Astrocyte of the spinal cord (primary cell): Measurements from ENCODE around the gene LIMS2.

Source experiments
- DNase-seq: peaks from one replicate; pipeline ENCODE4 v3.0.0; 2011; ENCODE audit warnings: low read depth, low spot score
- H3K4me3 ChIP-seq: 2 replicates; pipeline ENCODE4 v1.5.1; 2011; ENCODE audit warnings: low read depth, mild to moderate bottlenecking, low read length, moderate library complexity
- CTCF ChIP-seq: IDR thresholded peaks from 2 replicates; pipeline ENCODE4 v1.5.1; 2012; ENCODE audit warnings: low read depth, mild to moderate bottlenecking, low read length, inconsistent platforms
- in situ Hi-C: cut with HindIII; loops from 2 replicates; pipeline ENCODE4 v1.10.0; 2017; ENCODE audit warnings: low sequenced_read_pairs

Gene LIMS2

DNA sequence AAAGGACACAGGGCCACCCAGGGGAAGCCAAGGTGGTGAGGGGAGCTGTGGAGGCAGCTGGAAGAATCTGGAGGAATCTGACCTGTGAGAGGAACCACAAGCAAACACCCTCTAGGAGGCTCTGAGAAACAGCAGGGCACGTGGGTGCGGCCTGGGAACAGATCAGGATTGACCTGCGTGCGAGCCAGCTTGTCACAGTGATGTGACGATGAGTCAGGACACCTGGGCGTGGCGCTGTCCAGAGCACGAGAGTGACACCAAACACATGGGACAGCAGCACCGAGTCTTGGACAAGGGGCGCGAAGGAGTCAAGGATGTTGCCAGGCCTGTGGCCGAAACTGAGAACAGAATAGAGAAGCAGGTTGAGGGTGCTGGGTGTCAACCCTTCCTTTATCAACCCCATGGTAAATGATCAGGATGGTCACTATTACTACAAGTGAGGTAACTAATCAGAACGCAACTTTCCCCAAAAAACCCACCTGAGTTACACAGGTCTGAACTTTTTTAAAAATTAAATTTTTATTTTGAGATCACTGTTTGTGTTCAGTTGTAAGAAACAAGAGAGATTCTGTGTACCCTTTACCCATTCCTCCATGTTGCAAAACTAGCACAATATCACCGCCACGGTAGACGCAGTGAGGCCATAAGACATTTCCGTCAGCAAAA, 25.3 kb upstream of the LIMS2 start:
- H3K4me3 ChIP-seq, result peak overlapping the region; percentile 68
- in situ Hi-C loops, result no loop called here
- no peak for DNase-seq
- no peak for TF ChIP-seq CTCF

DNA sequence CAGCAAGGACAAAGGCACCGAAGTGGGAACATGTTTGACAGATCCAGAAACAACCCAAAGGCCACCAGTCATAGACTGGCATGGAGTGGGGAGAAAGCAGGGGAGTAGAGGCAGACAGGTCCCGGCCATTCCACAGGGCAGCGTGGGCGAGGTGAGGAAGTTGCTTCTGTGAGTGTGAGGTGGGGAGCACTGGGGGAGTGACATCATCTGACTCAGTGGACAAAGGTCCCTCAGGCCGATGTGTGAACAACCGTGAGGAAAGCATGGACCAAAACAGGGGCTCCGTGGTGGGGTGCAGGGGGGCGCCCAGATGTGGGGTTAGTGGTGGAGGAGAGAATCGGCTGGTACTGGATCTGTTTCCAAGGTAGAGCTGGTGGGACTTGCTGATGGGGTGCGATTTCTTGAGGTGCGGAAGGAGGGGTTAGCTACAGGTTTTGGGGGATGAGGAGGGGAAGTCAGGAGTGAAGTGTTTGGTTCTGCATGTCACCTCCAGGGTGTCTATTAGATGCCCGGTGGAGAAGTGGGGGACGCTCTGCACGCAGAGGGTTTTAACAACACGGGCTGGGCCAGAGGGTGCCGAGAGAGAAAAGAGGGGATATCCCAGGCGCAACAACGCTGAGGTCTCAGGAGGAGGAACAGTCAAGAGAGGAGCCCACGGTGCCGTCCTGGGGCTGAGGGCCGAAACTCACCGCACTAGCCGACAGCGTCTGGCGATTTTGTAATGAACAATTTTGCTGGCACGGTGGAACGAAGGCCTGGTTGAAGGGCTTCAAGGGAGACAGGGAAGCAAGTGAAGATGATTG, 23.4 kb upstream of the LIMS2 start:
- in situ Hi-C loops, result no loop called here
- H3K4me3 ChIP-seq, result no peak overlapping the region
- TF ChIP-seq CTCF, result no peak
- DNase-seq, result no peak

- H3K4me3 ChIP-seq, result no peak overlapping the region
- no peak for TF ChIP-seq CTCF
- in situ Hi-C loops, result no loop called here
- no peak for DNase-seq
Observed at GRCh38 chr2:127697482-127698180, 22.3 kb upstream of the LIMS2 start.

DNA sequence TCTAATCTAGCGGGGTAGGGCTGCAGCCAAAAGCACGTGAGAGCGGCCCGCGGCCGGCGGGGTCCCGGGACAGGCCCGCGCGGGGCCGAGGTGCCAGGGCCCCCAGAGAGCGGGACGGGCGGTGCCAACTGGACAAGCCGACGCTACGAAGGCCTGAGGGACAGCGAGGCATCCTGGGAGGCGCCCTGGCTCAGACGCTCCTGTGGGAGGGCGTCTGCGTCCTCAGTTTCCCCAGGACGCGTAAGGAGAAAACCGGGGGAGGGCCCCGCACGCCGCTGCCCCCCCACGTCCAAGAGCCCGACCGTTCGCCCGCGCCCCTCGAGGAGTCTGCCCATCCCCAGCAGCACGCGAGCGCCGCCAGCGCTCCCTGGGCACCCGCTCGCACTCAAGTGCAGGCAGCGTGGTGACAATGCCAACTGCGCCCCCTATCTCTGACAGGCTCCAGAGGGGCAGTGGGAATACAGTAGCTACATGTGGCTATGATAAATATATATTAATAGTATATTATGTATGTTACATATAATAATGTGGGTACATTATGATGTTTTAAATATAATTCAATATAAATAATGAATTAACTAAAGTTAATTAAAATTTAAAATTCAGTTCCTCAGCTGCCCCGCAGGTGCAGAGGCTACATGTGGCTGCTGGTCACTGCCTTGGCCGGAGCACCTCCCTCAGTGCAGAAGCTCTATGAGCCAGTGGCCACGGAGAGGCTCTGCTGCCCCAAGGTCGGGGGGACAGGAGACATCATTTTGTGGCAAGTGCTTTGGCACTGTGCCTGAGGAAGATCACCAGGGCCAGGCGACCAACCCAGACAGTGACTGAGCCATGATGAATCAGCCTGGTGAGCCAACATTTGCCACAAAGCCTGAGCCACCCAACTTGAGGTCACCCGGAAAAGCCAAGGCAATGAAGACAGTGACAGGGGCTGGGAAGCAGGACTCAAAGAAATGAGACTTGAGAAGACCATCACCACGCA, 20.5 kb upstream of the LIMS2 start:
- in situ Hi-C loops, result no loop called here
- peak; percentile 14 for DNase-seq
- TF ChIP-seq CTCF, result peak; percentile 61
- H3K4me3 ChIP-seq, result peak overlapping the region; percentile 12

DNA sequence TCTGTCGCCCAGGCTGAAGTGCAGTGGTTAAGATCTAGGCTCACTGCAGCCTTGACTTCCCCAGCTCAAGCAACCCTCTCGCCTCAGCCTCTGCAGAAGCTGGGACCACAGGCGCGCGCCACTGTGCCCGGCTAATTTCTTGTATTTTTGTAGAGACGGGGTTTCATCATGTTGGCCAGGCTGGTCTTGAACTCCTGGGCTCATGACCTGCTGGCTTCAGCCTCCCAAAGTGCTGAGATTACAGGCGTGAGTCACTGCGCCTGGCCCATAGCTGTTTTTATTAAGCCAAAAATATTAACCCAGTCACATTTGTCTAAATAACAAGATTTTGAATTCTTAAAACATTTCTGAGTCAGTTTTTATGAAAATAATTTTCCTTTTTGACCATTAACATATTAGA, 19.7 kb upstream of the LIMS2 start:
- in situ Hi-C loops, result no loop called here
- TF ChIP-seq CTCF, result no peak
- H3K4me3 ChIP-seq, result no peak overlapping the region
- no peak for DNase-seq

DNA sequence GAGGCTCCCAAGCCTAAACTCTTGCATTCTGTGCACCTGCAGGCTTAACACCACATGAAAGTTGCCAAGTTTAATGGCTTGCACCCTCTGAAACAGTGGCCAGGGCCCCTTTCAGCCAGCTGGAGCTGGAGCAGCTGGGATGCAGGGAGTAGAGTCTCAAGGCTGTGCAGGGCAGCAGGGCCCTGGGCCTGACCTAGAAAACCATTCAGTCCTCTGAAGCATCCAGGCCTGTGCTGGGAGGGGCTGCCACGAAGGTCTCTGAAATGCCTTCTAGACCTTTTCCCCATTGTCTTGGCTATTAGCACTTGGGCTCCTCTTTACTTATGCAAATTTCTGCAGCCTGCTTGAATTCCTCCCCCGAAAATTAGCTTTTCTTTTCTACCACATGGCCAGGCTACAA, 15.4 kb upstream of the LIMS2 start:
- H3K4me3 ChIP-seq, result no peak overlapping the region
- in situ Hi-C loops, result no loop called here
- no peak for DNase-seq
- TF ChIP-seq CTCF, result no peak
